Liver (tissue), 9 donors: ENCODE results near the gene SLAIN2. TPM values are rescaled to one million over a fixed set of nuclear protein-coding genes. Genes with fewer than 3 reads are reported as not detected.
"Not testable (repeated sequence)": the region's sequence is repeated elsewhere in the genome, so short reads cannot be mapped to it uniquely, and the experiment has no call there.

Experiments
- DNase-seq: peaks from one replicate; pipeline ENCODE4 v3.0.0-alpha.2; 2017; ENCODE audit warnings: low spot score
- H3K27ac ChIP-seq, 2 donors: one replicate each; pipeline ENCODE4 v1.7.0; 2013; ENCODE audit warnings: inconsistent platforms in 2 of 2, low read length in 2 of 2, control low read depth in 1 of 2, low read depth in 1 of 2, mild to moderate bottlenecking in 1 of 2
- H3K27me3 ChIP-seq, 4 donors: one replicate each; pipeline versions ENCODE4 v1.6.1 to v1.7.0; 2013; ENCODE audit warnings: low read length in 3 of 4, inconsistent platforms in 1 of 4, mild to moderate bottlenecking in 1 of 4, moderate library complexity in 1 of 4; ENCODE audit not compliant: control insufficient read depth in 4 of 4, insufficient read depth in 4 of 4
- H3K36me3 ChIP-seq, 4 donors: one replicate each; pipeline versions ENCODE4 v1.6.1 to v1.7.0; 2013; ENCODE audit warnings: low read length in 3 of 4, mild to moderate bottlenecking in 3 of 4, low read depth in 1 of 4, moderate library complexity in 1 of 4; ENCODE audit not compliant: control insufficient read depth in 4 of 4, insufficient read depth in 3 of 4
- H3K4me1 ChIP-seq, 4 donors: one replicate each; pipeline versions ENCODE4 v1.6.1 to v1.7.0; 2013; ENCODE audit warnings: low read length in 3 of 4, mild to moderate bottlenecking in 3 of 4, moderate library complexity in 1 of 4; ENCODE audit not compliant: control insufficient read depth in 4 of 4, insufficient read depth in 4 of 4
- H3K4me3 ChIP-seq, 3 donors: one replicate each; pipeline versions ENCODE4 v1.6.1 to v1.7.0; 2013; ENCODE audit warnings: low read length in 3 of 3, control low read depth in 1 of 3, low read depth in 1 of 3, mild to moderate bottlenecking in 1 of 3
- H3K9ac ChIP-seq, 2 donors: one replicate each; pipeline ENCODE4 v1.7.0; 2013; ENCODE audit warnings: low read length in 2 of 2, mild to moderate bottlenecking in 2 of 2, moderate library complexity in 2 of 2, control low read depth in 1 of 2, low read depth in 1 of 2
- H3K9me3 ChIP-seq, 4 donors: one replicate each; pipeline versions ENCODE4 v1.6.1 to v1.7.0; 2013; ENCODE audit warnings: low read length in 3 of 4; ENCODE audit not compliant: control insufficient read depth in 4 of 4
- ATF3 ChIP-seq: IDR thresholded peaks from 2 replicates; pipeline ENCODE4 v1.6.1; 2016; ENCODE audit warnings: antibody characterized with exemption
- EGR1 ChIP-seq, 2 donors: IDR thresholded peaks; 2 replicates each; pipeline ENCODE4 v1.6.1; 2016 to 2018; ENCODE audit warnings: antibody characterized with exemption in 2 of 2, low read depth in 2 of 2
- GABPA ChIP-seq, 2 donors: IDR thresholded peaks in 1 of 2; conservative IDR thresholded peaks in 1 of 2; 2 replicates each; pipeline ENCODE4 v1.6.1; 2016; ENCODE audit warnings: antibody characterized with exemption in 2 of 2, mild to moderate bottlenecking in 1 of 2, moderate library complexity in 1 of 2
- HNF4A ChIP-seq, 2 donors: conservative IDR thresholded peaks; 2 replicates each; pipeline ENCODE4 v1.6.1; 2016; ENCODE audit warnings: antibody characterized with exemption in 2 of 2, mild to moderate bottlenecking in 2 of 2
- HNF4G ChIP-seq: IDR thresholded peaks from 2 replicates; pipeline ENCODE4 v1.6.1; 2016; ENCODE audit warnings: antibody characterized with exemption
- JUND ChIP-seq, 2 donors: IDR thresholded peaks; 2 replicates each; pipeline ENCODE4 v1.6.1; 2016; ENCODE audit warnings: antibody characterized with exemption in 2 of 2
- MAX ChIP-seq: IDR thresholded peaks from 2 replicates; pipeline ENCODE4 v1.6.1; 2016; ENCODE audit warnings: antibody characterized with exemption
- RAD21 ChIP-seq, 2 donors: IDR thresholded peaks; 2 replicates each; pipeline ENCODE4 v1.6.1; 2016; ENCODE audit warnings: antibody characterized with exemption in 2 of 2, mild to moderate bottlenecking in 2 of 2
- SP1 ChIP-seq: IDR thresholded peaks from 2 replicates; pipeline ENCODE4 v1.6.1; 2018; ENCODE audit warnings: antibody characterized with exemption, mild to moderate bottlenecking
- WGBS: extraction: QIAGEN DNeasy Blood & Tissue Kit; methylation state at CpG from one replicate; pipeline ENCODE4 v1.1.7; 2013; 5-methylcytosine and 5-hydroxymethylcytosine counted together
- polyA plus RNA-seq, 2 donors: library from polyadenylated mRNA; stranded (reverse) in 1 of 2; unstranded in 1 of 2; fragments of 200-250 nt in 1 of 2; fragments of >200 nt in 1 of 2; fragmentation: Nextera tagmentation in 1 of 2; extraction: Ambion mirVana in 1 of 2; gene quantifications; one replicate each; pipeline versions ENCODE4 v1.2.1 to v1.2.3, GENCODE V29; 2013 to 2015
- total RNA-seq, 2 donors: library from RNA; depleted of rRNA; stranded (reverse); fragments of >200 nt; gene quantifications; one replicate each; pipeline ENCODE4 v1.2.3, GENCODE V29; 2014
- donor health status: healthy.
- donor health status: healthy.
- donor health status: healthy.
- donor health status: healthy.
- donor health status: healthy.

The SLAIN2 gene
- total and polyA plus RNA-seq, 4 donors = 12.1 to 32.5 (median 16.6) TPM

- no peaks in the 10 kb centered on the region for H3K4me1 ChIP-seq
- H3K9me3 ChIP-seq = no peaks in the 10 kb centered on the region
- no peak overlapping the region for H3K9ac ChIP-seq
- 88% methylated on average over 10 of the region's 10 CpGs for WGBS
- H3K4me3 ChIP-seq = no peak overlapping the region
- H3K27ac ChIP-seq = no peak overlapping the region
- no peaks in the 10 kb centered on the region for H3K36me3 ChIP-seq
- TF ChIP-seq MAX (no peak), SP1 (no peak), ATF3 (no peak)
- H3K27me3 ChIP-seq = no peaks in the 10 kb centered on the region
- DNase-seq = no peak
These were observed 107.8 kb downstream of the SLAIN2 start for GRCh38 chr4:48449151-48449550.

GRCh38 chr4:48450740-48451139, 109.4 kb downstream of the SLAIN2 start:
- no peak overlapping the region for H3K4me3 ChIP-seq
- no peaks in the 10 kb centered on the region for H3K27me3 ChIP-seq
- 97% methylated on average over 3 of the region's 3 CpGs for WGBS
- H3K27ac ChIP-seq = no peak overlapping the region
- H3K9ac ChIP-seq = no peak overlapping the region
- H3K9me3 ChIP-seq = no peaks in the 10 kb centered on the region
- H3K36me3 ChIP-seq = no peaks in the 10 kb centered on the region
- DNase-seq = no peak
- H3K4me1 ChIP-seq = no peaks in the 10 kb centered on the region
- no peak for TF ChIP-seq SP1
- no peak for TF ChIP-seq HNF4A (conservative IDR thresholded peaks at IDR 0.05)
- no peak for TF ChIP-seq GABPA (IDR thresholded peaks at IDR 0.05 in 1 of 2, conservative IDR thresholded peaks at IDR 0.05 in 1 of 2)
- TF ChIP-seq JUND (IDR thresholded peaks at IDR 0.05) = no peak
- TF ChIP-seq EGR1 (IDR thresholded peaks at IDR 0.05; ENCODE audit: low read depth in 2 of 2) = no peak

- not testable (repeated sequence) for H3K36me3 ChIP-seq, H3K27ac ChIP-seq, H3K4me3 ChIP-seq, DNase-seq, H3K27me3 ChIP-seq, H3K9ac ChIP-seq, H3K4me1 ChIP-seq, H3K9me3 ChIP-seq
- 91% methylated on average over 3 of the region's 3 CpGs for WGBS
These were observed 110.3 kb downstream of the SLAIN2 start for GRCh38 chr4:48451656-48452055.

GRCh38 chr4:48454591-48454990, 113.3 kb downstream of the SLAIN2 start:
- no peak for TF ChIP-seq ATF3
- TF ChIP-seq HNF4G = no peak
- TF ChIP-seq MAX = no peak
- no peak for TF ChIP-seq RAD21 (IDR thresholded peaks at IDR 0.05)
- no peak overlapping the region for H3K27ac ChIP-seq
- H3K9me3 ChIP-seq = no peaks in the 10 kb centered on the region
- H3K9ac ChIP-seq = no peak overlapping the region
- DNase-seq = no peak
- H3K27me3 ChIP-seq = no peaks in the 10 kb centered on the region
- WGBS = 96% methylated on average over 2 of the region's 2 CpGs
- no peak overlapping the region for H3K4me3 ChIP-seq
- H3K36me3 ChIP-seq = no peaks in the 10 kb centered on the region
- H3K4me1 ChIP-seq = no peaks in the 10 kb centered on the region
